ENCODE measurements around the gene DSPP.
A peak's percentile ranks its signal among the peaks of the same experiment; 100 is the strongest.
"Not testable (repeated sequence)": the region's sequence is repeated elsewhere in the genome, so short reads cannot be mapped to it uniquely, and the experiment has no call there.

DSPP gene

DNA sequence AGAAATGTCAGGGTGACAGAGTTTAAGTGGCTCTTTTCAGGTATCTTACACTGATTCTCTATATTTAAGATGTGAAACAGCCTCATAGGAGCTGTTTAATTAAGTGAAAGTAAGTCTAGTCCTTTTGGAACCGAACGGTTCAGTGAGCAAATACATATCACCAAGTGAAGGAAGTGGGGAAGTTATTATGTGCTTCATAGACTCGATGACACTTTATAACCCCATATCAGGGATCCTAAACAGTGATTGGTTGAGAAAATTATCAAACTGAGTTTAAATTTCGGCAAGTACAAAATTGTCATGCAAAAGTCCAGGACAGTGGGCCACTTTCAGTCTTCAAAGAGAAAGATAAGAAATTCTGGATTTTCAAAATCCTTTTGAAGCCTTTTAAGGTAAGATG is at the start of gene DSPP:
Gene DSPP (plus strand): TSS at position 301 of the 400 bp plus-strand sequence. CDS start 2,380 bp downstream, outside the sequence.
- no peak for DNase-seq

DNA sequence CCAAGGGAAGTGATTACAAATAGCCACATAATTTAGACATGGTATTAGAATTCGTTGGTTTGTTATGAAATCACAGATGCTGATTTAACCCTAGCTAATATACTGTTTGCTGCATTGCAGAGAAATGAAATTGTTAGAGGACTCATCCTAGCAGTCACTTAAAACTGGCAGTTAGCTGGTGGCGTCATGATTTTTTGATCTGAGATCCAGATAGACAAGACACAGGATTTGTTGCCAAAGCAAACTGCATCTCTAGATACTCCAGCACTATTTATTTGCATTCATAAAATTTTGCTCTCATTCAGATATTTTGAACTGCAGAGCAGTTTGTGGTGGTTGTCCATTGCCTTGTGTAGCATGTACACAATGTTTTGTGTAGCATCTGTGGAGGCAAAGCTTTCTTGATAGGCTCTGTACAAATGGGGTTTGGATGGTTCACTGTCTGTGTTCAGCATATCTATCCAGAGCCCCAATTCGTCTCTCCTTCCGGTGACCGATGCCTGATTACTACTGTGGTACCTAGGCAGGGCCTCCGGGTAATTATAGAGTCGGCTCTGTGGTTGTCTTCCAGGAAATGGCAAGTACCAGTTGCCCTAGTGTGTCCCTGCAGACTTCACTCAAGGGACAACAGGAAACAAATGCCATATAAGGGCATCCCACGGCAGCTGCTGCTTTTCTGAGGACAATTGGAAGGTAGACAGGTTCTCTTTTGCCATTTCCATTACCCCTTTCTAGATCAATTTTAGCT is 49.1 kb upstream of the DSPP start:
- peak; percentile 10 for DNase-seq

DNA sequence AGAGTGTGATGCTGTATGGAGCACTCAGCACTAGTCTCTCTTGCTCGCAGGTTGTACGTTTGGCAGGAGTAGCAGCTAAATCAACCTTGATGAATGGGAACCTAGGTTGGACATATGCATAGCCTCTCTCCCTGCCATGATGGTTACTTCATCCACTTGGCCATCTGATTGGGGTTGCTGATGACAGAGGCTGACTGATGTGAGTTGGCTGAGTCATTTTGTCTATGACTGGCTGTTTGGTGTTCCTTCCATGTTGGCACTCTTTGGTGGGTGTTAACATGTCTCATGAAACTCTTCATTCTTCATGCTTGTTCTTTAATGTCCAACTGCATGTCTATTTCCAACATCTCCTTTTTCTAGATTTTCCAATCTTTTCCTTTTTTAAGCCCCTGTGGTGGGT is 47.5 kb upstream of the DSPP start:
- DNase-seq = no peak

DNA sequence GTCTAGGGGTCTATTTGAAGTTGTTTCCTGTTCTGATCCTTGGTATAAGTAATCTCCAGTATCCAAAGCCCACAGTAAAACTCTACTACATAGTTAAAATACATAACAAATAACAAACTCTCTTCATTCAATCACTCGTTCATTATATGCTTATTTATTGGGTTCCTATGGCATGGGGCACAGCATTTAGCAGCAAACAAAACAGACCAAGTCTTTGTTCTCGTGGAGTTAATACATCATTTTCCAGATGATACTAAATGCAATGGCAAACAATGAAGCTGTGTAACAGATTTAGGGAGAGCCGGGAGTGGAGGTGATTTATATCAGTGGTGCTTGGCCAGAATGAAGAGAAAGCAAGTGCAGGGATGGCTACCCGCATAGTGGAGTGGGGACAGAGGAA is 42.6 kb upstream of the DSPP start:
- DNase-seq = no peak

DNA sequence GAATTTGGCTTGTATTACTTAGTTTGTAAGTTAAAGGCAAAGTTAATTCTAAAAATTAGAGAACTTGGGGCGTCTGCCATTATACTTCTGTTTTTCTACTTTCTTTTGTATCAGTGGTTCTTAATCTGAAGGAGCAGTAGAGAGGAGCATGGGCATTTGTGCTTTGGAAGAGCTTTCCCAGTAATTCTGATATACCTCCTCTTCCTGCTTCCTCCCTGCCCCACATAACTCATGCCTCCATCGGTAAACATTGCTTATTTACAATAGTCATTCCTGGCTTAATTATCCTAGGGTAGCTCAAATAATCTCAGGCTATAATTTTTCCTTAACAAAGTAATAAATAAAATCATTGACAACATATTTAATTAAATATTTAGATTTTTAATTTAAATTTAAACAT is 42.1 kb upstream of the DSPP start:
- DNase-seq = no peak

DNA sequence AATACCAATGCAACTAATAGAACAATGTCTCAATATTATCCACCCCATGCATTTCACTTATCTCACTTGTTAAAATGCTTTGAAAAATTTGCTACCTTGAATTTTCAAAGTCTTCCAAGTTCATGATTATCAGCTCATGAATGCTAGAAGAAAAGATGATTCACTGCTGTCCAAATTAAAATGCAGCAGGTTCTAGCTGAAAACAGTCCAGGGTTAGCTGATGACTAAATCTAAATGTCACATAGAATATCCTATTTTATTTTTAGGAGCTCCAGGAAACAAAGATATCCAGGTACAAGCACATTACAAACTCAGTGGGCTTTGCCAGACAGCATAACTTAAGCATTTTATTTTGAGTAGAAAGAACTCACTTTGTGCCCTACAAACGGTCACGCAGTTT is 41.1 kb upstream of the DSPP start:
- no peak for DNase-seq

DNA sequence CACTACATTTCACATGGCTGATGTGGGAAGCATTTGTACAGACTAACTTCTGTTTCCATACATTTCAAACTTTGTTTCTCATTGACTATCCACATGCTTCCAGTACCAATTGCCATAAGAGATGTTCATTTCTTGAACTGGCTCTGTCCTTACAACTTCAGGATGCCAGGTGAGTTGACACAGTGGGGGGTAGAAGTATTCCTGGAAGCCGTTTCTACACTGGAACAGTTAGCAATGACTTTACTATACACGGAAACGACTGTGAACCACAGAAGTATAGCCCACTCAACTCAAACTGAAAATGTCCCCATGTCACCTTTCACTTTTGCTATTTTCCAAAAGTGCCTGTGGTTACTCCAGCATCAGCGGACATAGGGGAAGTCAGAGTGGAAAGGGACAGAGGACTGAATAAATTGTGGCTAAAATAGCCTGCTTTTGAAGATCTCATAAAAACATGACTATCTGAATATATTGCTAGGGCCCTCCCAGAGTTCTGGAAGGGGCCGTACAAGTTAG is 38.0 kb upstream of the DSPP start:
- DNase-seq = no peak

DNA sequence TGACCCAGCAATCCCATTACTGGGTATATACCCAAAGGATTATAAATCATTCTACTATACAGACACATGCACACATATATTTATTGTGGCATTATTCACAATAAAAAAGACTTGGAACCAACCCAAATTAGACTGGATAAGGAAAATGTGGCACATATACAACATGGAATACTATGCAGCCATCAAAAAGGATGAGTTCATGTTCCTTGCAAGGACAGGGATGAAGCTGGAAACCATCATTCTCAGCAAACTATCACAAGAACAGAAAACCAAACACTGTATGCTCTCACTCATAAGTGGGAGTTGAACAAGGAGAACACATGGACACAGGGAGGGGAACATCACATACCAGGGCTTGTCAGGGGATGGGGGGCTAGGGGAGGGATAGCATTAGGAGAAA is 34.0 kb upstream of the DSPP start:
- not testable (repeated sequence) for DNase-seq

DNA sequence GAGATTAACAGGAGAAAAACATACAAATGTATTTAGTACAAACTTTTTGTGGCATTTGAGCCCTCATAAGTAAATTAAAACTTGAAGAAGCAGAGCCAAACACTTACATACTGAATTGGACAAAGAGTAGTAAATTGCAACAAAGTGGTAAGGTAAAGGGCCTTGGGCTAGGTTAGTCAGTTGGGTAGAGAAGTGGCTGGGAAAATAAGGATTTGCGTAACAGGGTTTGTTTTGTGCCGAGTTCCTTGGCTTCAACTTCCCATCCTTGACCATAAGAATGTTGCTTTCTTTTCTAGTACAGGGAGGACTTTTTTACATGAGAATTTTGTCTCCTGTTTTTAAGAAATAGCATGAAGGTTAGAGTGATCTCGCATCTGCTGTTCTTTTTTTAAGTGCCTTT is 33.3 kb upstream of the DSPP start:
- DNase-seq = no peak

DNA sequence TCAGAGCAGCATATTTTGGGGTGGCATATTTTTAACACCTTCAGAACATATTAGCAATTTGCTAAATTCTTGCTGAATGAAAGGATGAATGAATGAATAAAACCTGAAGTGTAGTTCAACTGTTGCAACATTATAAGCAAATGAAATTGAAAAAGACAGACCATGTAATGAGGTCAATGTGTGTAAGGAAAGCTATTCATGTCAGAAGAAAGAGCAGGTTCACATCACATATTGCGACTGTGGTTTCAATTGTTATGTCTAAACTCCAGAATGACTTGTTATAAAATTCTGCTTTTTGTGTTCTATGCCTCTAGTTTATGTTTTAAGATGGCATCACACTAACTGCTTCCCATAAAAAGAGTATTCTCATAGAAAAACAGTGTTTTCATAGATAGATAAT is 32.9 kb upstream of the DSPP start:
- DNase-seq = no peak

DNA sequence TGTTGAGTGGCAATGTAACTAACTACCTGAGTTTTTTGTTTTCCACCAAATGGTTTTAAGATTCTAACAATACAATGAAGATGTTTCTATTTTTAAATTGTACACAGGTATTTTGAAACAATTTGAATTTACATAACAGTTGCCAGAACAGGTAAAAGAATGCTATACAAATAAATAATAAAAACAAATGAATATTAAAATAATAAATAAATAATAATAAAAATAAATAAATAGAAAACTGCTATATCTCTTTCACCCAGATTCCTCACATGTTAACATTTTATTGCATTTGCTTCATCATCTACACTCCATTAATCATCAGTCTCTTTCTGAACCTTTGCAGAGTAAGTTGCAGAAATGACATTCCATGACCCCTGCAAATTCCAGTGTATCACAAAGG is 32.3 kb upstream of the DSPP start:
- no peak for DNase-seq

DNA sequence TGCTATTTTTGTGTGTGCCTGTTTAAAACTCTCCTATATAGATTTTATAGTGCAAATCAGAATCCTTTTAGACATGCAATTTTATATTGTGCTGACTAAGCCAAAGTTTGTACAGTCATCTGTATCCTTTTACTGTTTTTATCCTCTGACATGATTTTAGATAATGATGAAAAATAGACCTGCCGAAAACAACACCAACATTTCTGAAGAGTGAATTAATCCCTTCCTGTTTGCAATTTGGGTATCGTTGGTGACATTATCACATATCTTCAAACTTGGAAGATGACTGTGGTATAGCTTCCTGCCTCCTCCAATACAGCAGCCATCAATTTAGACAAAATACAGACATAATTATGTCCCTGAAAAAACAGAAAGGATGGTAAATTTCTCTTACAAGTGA is 28.9 kb upstream of the DSPP start:
- DNase-seq = no peak

DNA sequence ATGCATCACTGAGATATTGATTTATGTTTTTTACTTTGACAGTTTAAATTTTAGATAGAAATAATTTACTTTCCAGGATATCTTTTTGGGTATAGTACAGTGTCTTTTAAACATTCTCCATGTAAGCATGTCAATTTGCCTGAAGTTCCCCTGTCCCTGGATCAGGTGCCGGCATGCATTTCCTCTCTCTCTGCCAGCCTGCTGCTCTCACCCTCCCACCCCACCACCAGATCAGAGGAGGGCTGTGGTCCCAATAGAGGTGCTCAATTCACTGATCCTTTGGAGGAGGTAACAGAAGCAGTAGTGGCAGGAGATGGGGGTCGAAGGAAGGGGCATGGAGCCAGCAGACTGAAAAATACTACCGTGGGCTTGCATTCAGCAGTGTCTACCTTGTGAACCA is 28.3 kb upstream of the DSPP start:
- DNase-seq = no peak

DNA sequence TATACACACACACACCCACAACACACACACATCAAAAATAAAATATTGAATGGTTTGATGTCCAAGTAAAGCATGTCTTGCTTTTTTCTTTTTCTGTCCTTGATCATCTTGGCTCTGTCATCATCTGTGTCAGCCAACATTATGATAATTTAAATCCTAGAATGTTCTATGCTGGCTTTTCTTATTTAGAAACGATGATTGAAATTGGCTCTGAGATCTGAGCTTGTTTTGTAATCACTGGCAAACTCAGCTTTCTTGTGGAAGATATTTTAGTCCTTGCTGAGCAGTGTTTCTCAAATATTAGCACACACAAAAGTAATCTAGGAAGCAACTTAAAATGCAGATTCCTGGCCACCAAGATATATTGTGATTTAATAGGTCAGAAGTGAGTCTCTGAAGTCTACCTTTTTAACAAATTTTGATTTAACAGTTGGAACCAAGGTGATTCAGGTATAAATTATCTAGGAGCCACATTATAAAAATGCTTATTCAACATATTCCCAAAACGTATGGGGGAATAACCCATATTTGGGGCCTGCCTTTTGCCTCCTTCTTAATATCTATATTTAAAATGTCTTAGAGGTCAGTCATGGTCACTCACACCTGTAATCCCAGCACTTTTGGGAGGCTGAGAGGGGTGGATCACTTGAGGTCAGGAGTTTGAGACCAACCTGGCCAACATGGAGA is 24.0 kb upstream of the DSPP start:
- DNase-seq = no peak

DNA sequence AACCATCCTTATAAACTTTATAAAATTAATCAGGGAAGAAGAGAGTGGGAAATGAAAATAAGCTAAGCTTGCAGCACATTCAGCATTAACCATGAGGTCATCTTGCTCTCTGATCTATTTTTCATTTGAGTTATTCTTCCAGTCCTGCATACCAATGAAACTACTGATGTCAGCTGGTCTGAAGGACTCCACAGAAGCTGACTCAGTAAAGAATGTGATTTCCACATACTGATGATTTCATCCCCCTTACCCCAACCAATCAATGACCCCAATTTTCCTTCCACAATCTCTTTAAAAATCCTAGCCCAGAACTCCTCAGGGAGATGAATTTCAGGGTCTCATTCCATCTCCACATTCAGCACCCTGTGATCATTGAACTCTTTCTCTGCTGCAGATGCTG is 18.8 kb upstream of the DSPP start:
- no peak for DNase-seq

DNA sequence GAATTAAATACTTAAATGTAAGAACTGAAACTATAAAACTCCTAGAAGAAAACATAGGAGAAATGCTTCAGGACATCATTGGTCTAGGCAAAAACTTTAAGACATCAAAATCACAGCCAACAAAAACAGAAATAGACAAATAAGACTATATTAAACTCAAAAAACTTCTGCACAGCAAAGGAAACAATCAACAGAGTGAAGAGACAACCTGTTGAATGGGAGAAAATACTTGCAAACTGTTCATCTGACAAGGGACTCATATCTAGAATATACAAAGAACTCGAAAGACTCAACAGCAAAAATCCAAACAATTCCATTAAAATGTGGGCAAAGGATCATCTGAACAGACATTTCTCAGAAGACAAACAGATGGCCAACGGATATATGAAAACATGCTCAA is 16.2 kb upstream of the DSPP start:
- DNase-seq = no peak

DNA sequence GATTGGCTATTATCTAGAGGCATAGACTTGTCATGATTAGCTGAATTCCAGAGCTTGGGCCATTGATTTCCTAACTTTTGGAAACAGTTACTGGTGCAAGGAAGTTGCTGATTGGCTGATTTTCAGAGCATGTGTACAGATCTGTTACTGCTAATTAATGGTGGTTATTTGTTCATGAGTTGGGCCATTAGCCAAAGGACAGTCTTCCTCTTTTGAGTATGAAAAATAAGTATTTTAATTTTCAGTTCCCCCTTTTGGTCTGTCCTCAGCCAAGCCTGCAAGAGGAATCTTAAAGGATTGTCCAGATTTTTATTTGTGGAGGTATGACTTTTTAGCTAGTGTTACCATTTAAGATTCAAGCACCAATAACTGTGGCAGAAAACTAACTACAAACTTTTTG is 7.0 kb upstream of the DSPP start:
- DNase-seq = no peak

DNA sequence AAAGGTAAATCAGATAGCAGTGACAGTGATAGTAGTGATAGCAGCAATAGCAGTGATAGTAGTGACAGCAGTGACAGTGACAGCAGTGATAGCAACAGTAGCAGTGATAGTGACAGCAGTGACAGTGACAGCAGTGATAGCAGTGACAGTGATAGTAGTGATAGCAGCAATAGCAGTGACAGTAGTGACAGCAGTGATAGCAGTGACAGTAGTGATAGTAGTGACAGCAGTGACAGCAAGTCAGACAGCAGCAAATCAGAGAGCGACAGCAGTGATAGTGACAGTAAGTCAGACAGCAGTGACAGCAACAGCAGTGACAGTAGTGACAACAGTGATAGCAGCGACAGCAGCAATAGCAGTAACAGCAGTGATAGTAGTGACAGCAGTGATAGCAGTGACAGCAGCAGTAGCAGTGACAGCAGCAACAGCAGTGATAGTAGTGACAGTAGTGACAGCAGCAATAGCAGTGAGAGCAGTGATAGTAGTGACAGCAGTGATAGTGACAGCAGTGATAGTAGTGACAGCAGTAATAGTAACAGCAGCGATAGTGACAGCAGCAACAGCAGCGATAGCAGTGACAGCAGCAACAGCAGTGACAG is 6.1 kb downstream of the DSPP start:
- DNase-seq = no peak

DNA sequence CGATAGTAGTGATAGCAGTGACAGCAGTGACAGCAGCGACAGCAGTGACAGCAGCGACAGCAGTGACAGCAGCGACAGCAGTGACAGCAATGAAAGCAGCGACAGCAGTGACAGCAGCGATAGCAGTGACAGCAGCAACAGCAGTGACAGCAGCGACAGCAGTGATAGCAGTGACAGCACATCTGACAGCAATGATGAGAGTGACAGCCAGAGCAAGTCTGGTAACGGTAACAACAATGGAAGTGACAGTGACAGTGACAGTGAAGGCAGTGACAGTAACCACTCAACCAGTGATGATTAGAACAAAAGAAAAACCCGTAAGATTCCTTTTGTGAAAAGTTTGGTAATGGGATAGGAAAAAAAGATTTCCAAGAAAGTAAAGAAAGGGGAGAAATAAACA is 7.9 kb downstream of the DSPP start:
- no peak for DNase-seq

DNA sequence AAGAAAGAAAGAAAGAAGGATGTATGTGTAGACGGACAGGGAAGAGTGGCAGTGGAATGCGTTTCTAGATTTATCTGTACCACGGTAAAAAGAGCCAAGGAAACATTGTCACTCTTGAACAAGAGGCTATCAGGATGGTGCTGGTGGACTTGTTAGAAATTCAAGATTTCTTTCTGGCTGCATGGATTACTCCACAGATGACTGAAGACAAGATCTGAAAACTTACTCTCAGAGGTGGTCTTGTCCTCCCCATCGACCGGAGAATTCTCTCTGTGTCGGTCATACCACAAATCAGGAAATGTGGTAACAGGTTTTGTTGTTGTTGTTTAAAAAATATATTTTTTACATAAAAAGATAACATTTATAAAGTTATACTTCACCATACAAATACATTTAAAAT is 11.8 kb downstream of the DSPP start:
- no peak for DNase-seq

DNA sequence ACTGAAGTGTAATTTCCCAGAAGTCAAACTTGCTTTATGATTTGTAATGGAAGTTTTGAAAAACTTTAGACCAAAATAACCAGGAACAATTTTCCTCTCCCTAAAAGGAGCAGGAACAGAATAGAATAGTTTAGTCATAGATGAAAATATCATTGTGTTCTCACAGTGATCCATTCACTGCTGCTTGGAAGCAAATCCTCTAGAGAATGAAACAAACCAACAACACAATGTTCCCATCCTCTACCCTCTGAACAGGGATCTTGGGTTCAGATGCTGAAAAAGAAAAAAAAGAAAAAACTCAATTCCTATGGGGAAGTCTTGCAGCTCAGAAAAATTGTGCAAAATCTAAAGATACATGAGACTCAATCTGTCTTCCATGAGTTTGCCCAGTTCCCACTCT is 12.2 kb downstream of the DSPP start:
- no peak for DNase-seq

DNA sequence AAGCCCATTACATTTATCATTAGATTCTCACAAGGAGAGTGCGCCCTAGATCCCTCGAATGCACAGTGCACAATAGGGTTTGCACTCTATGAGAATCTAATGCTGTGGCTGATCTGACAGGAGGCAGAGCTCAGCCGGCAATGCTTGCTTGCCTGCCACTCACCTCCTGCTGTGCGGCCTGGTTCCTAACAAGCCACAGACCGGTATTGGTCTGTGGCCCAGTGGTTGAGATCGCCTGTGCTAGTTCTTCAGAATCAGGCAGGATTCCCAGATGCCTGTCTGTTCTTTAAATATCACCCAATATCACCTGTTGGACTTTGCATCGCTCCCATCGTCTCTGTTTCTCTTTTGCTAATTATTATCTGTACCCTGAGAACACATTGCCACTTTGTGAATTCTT is 14.0 kb downstream of the DSPP start:
- no peak for DNase-seq

DNA sequence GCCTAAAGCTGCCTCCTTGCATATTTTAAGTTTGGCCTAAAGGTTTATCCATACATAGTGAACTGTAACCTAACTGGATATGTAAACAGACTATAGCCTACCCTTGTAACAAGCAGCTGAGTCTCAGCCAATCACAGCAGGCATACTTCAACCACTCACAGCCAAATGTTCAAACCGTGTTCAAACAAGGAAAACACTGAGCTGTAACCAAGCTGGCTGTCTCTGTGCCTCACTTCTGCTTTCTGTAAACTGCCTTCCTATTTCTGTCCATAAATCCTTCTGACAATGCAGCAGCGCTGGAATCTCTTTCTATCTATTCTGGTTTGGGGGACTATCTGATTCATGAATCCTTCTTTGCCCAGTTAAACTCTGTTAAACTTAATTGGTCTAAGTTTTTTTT is 16.4 kb downstream of the DSPP start:
- no peak for DNase-seq

DNA sequence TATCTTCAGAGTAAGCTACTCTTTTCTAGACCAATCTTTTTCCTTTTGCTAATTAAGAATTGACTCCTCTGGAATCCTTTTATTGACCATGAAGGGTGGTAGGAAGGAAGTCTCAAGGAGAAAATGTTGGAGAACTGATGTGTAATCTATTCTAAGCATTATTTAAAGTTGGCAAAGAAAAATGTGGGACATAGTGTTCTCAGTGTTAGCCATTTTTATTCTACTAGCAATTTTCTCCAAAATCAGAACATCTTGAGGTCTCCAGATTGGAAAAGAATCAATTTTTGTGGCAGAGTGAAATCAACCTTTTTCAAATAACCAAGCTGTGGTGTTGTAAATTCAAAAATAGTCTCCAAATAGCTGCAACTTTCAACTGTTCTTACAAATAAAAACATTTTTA is 23.3 kb downstream of the DSPP start:
- no peak for DNase-seq
